ENCODE measurements around the gene POU6F2. TPM values are rescaled to one million over a fixed set of nuclear protein-coding genes. Genes with fewer than 3 reads are reported as not detected.

POU6F2 gene
- total RNA-seq, 2 donors from 2014 or later: not detected

DNA sequence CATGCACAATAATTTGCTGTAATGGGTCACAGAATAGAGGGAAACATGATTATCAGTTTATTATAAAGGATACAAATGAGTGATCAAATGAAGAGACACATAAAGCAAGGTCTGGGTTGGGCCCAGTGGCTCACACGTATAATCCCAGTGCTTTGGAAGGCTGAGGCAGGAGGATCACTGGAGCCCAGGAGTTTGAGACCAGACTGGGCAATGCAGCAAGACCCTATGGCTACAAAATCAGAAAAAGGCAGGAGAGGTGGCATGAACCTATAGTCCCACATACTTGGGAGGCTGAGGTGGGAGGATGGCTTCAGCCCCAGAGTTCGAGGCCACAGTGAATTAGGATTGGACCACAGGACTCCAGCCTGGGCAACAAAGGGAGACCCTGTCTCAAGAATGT is 421.7 kb downstream of the POU6F2 start:
- DNase-seq: no peak
- intact Hi-C loops (cut with DNase I, micrococcal nuclease): no loop called here
- ATAC-seq: no peak

GRCh38 chr7:39399986-39400385 is 422.3 kb downstream of the POU6F2 start:
- intact Hi-C loops (cut with DNase I, micrococcal nuclease): no loop called here
- ATAC-seq (no peak), DNase-seq (no peak)

GRCh38 chr7:39400836-39401235 is 423.1 kb downstream of the POU6F2 start:
- intact Hi-C loops (cut with DNase I, micrococcal nuclease): no loop called here
- no peak for DNase-seq
- ATAC-seq: no peak

DNA sequence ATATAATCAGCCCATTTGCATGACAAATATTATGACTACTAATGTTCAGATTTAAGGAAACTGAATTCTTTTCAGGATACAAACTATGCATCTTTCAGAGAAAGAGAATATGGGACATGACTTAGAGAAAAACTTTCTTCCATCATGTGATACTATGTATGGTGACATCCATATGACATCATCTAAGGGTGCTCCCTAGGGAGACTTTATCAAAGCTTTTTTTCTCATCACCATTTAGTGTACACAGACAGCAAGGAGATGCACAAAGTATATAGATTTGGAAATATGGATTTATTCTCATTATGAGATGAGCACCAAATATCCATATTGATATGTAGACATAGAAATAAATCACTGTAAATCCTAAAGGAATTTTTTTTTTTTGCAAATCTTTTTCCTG is 424.3 kb downstream of the POU6F2 start:
- no peak for DNase-seq
- no peak for ATAC-seq
- intact Hi-C loops (cut with DNase I, micrococcal nuclease): no loop called here

GRCh38 chr7:39404907-39405306 is 427.2 kb downstream of the POU6F2 start:
- ATAC-seq: no peak
- intact Hi-C loops (cut with DNase I, micrococcal nuclease): no loop called here
- no peak for DNase-seq

GRCh38 chr7:39405581-39405980 is 427.9 kb downstream of the POU6F2 start:
- no peak for DNase-seq
- intact Hi-C loops (cut with DNase I, micrococcal nuclease): no loop called here
- ATAC-seq: no peak

DNA sequence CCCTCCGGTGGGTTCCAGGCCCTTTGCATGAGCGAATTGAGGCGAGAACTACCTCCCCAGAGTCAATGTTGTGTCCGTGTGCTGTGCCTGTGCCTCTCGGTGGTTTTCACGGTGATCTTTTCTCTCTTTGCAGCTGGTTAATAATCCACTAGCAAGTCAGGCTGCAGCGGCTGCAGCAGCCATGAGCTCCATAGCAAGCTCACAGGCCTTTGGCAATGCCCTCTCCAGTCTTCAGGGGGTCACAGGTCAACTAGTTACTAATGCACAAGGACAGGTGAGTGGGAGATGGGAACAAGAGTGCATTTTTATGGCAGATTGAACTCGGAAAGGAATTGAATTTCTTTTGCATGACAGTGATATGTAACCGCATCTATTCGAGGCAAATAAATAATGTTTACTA is 428.8 kb downstream of the POU6F2 start:
- ATAC-seq: no peak
- no peak for DNase-seq
- intact Hi-C loops (cut with DNase I, micrococcal nuclease): no loop called here

- ATAC-seq: no peak
- peak in 1 of 2 donors; percentile 5 for DNase-seq
- intact Hi-C loops (cut with DNase I, micrococcal nuclease): no loop called here
These were observed 429.4 kb downstream of the POU6F2 start for GRCh38 chr7:39407137-39407536.

- intact Hi-C loops (cut with DNase I, micrococcal nuclease): no loop called here
- no peak for DNase-seq
- ATAC-seq: no peak
These were observed 430.0 kb downstream of the POU6F2 start for GRCh38 chr7:39407723-39408122.

GRCh38 chr7:39408906-39409305 is 431.2 kb downstream of the POU6F2 start:
- DNase-seq (no peak), ATAC-seq (no peak)
- intact Hi-C loops (cut with DNase I, micrococcal nuclease): no loop called here

GRCh38 chr7:39410582-39410981 is 432.9 kb downstream of the POU6F2 start:
- ATAC-seq (no peak), DNase-seq (no peak)
- intact Hi-C loops (cut with DNase I, micrococcal nuclease): no loop called here

GRCh38 chr7:39413636-39414223 is 436.0 kb downstream of the POU6F2 start:
- DNase-seq (peak in 1 of 2 donors; percentile 5), ATAC-seq (no peak)
- intact Hi-C loops (cut with DNase I, micrococcal nuclease): no loop called here

DNA sequence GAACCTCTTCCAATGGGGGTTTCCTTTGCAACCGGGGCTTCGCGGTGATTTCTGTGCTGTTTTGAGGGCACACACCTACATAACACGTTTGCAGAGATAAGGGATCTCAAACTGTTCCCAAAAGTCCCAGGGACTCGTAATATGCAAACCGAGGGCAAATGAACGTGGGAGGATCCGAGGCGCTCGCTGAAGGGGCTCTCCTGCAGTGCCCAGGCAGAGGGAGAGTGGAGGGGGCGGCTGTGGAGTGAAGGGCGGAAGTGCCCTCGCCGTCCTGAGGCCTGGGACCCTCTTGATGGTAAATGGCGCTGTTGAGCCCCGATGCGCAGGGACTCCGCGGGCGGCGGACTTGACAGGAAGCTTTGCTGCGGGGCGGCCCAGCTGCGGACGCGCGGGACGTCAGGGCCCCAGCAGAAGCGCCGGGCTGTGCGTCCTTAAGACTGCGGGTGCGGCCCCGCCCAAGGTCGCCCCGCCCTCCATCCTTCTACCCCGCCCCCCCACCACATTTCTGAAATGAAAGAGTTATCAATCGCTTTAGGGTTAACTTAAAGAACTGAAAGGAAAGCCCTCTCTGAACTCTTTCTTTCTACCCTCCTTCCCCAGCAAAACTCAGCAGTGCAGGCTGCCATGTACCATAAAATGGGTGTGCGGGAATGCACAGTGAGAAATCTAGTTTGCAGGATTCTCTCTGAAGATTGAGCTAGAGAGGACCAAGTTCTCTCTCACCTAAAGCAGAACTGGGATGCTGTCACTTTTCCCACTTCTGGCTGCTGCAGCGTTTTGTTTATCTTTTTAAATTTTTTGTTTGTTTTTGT is 436.7 kb downstream of the POU6F2 start:
- intact Hi-C loops (cut with DNase I, micrococcal nuclease): no loop called here
- peak; percentile 80 for ATAC-seq

GRCh38 chr7:39415091-39415787 is 437.5 kb downstream of the POU6F2 start:
- ATAC-seq (no peak), DNase-seq (no peak)
- intact Hi-C loops (cut with DNase I, micrococcal nuclease): no loop called here

More for the DNA sequence above, 436.7 kb downstream of the POU6F2 start:
- peak in 1 of 2 donors; percentile 51 for DNase-seq

- no peak for DNase-seq
- ATAC-seq: no peak
- intact Hi-C loops (cut with DNase I, micrococcal nuclease): no loop called here
These were observed 439.2 kb downstream of the POU6F2 start for GRCh38 chr7:39416866-39417265.

- ATAC-seq (no peak), DNase-seq (no peak)
- intact Hi-C loops (cut with DNase I, micrococcal nuclease): no loop called here
These were observed 439.9 kb downstream of the POU6F2 start for GRCh38 chr7:39417642-39418041.

- ATAC-seq: no peak
- DNase-seq: no peak
- intact Hi-C loops (cut with DNase I, micrococcal nuclease): no loop called here
These were observed 443.5 kb downstream of the POU6F2 start for GRCh38 chr7:39421251-39421650.

- intact Hi-C loops (cut with DNase I, micrococcal nuclease): no loop called here
- DNase-seq: no peak
- ATAC-seq: no peak
These were observed 444.0 kb downstream of the POU6F2 start for GRCh38 chr7:39421661-39422060.

DNA sequence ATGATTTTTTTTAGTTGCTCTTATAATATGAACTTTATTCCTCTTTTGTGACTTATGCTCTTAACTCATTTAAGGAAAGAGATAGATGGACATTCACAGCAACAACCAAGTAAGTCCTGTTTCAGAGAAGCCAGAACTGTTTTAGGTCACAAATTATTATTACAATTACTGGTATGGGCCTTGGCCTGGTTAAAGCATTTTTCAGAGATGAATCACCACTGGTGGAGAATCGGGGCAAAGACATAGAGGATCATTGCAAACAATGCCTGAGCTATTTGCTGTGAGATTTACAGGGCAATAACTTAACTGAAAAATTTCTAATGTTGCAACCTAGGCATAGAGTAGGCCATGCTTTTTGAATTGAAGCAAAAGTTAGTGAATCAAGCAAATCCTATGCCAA is 450.5 kb downstream of the POU6F2 start:
- DNase-seq (no peak), ATAC-seq (no peak)
- intact Hi-C loops (cut with DNase I, micrococcal nuclease): no loop called here

DNA sequence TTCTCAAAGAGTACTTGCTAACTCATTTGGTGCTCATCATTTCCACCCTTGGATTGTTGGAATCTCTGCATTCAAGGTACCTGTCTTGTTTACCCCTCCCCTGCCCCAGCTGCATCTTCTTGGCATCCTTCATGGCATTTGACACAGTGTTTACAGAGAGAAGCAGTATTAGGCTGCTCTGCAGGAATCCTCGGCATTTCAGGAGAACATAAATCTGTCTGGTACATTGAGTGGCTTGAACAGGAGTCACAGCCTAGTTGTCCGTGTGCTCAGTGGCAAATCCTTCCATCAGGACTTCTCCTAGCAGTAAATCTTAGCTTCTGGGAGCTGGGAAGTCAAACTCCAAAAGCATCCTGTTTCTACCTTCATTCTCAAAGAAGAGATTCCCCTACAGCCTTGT is 451.7 kb downstream of the POU6F2 start:
- ATAC-seq: no peak
- no peak for DNase-seq
- intact Hi-C loops (cut with DNase I, micrococcal nuclease): no loop called here

All from left colon (tissue), 2 donors.